HL-60/S4 (cell line): ENCODE results near the gene BCL7B.
"Not testable (repeated sequence)": the region's sequence is repeated elsewhere in the genome, so short reads cannot be mapped to it uniquely, and the experiment has no call there.

Source experiments
- in situ Hi-C: fragments of 300-500 bp; cut with MboI; formaldehyde crosslinking; loops from 2 replicates; pipeline ENCODE4 v1.14.3; 2022; ENCODE audit warnings: low sequenced_read_pairs

Gene BCL7B

GRCh38 chr7:73557397-73558257, at the start of gene BCL7B:
BCL7B (minus strand) TSS chr7:73557690; CDS start chr7:73557578, 112 bp downstream.
- in situ Hi-C loops, result no loop called here

- in situ Hi-C loops, result loop anchor here (5.0 kb wide), 1 partner anchor 127 kb away; no protein-coding TSS in a partner anchor
Observed at GRCh38 chr7:73605601-73606220, 48.2 kb upstream of the BCL7B start.

GRCh38 chr7:73602721-73603651, 45.5 kb upstream of the BCL7B start:
- in situ Hi-C loops, result no loop called here

GRCh38 chr7:73599916-73600315, 42.4 kb upstream of the BCL7B start:
- in situ Hi-C loops, result no loop called here

DNA sequence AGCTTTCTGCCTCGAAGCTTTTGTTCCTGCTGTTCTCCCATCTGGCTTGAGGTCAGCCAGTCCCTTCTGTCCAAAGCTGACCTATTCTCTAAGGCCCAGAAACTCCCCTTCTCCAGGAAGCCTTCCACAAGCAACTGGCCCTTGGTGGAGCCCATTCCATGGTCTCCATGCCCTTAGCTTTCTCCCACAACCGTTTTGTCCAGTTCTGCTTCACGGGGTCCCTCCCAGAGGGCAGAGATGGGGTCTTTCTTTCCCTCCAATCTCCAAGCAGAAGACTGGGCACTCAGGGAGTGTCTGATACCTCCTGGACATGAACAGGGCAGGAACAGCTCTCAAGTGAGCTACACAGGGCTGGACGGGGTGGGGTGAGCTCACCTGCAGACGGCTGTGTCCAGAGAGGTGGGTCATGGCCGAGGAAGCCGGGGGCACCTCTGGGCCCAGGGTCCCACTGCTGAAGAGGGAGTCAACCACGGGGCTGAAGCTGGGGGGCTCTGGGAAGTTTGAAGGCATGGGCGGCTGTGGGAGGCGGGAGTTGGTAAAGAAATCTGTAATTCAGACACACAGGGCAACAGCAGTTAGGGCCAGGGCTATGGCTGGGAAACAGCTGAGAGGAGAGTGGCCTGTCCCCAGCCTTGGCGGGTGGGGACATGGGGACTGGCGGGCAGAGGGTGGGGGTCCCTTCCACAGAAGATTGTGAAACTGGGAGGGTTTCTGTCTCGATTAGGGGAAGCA, 41.8 kb upstream of the BCL7B start:
- in situ Hi-C loops, result no loop called here

GRCh38 chr7:73597978-73598782, 40.7 kb upstream of the BCL7B start:
- in situ Hi-C loops, result no loop called here

- in situ Hi-C loops, result no loop called here
Observed at GRCh38 chr7:73596191-73597065, 38.9 kb upstream of the BCL7B start.

DNA sequence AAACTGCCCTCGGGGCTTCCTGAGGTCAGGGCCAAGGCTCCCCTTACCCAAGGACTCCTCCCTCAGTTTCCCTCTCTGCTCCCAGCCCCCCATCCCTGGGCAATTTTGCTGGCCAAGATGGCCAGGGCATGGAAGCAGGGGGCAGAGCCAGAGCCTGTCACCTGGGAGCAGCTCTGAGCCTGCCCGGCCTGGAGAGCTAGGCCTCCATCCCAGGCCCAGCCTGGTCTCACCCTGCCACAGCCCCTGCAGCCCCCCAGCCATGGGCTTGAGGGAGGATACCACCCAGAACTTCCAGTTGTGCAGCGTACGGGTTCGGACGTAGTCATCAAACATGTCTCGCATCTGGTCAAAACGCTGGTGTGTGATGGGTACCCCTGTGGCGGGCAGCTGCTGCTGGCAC, 37.9 kb upstream of the BCL7B start:
- in situ Hi-C loops, result no loop called here

DNA sequence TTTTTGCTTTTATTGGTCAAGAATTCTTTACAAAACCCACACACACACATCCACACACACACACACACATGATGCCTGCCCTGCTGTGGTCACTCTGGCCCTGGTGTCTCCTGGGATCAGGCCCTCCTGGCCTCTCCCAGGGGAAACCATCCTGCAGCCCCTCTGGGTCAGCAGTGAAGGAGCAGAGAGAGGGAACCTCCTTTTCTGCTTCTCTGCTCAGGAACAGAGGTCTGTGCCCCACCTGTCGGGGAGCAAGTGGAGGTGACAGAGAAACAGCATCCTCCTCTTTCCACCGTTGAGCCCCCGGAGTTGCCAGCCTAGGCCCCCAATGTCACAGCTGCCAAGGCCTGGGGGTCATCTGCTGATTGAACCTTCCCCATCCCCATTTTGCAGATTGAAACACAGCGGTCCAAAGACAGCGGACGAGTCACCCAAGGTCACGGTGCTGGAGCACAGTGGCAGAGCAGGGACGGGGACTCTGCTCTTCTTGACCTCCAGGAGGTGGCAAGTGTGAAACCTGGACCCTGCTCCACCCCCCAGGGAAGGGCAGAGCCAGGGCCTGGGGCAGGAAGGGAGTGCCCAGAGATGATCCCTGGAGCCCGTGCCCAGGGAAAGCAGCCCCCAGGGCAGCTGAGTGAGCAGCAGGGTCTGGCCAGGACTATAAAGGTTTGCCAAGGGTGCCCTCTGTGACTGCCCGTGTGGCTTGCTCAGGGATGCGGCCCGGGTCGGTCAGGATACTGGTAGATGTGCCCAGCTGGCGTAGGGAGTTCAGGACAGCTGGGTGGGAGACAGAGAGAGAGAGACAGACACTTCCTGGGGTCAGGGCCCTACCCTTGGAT, 35.9 kb upstream of the BCL7B start:
- in situ Hi-C loops, result no loop called here

- in situ Hi-C loops, result no loop called here
Observed at GRCh38 chr7:73586911-73587310, 29.4 kb upstream of the BCL7B start.

DNA sequence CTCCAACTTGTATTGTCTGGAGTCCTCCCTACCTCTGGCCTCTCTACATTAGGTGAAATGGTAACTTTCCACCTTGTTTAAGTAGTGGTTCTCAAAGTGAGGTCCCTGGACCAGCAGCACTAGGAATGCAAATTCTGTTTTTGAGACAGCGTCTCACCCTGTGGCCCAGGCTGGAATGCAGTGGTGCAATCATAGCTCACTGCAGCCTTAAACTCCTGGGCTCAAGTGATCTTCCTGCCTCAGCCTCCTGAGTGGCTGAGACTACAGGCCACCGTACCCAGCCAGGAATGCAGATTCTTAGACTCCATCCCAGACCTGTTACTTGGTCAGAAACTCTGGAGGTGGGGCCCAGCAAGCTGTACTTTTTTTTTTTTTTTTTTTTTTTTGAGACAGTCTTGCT, 27.7 kb upstream of the BCL7B start:
- in situ Hi-C loops, result no loop called here

GRCh38 chr7:73582664-73583202, 25.2 kb upstream of the BCL7B start:
- in situ Hi-C loops, result no loop called here

GRCh38 chr7:73581006-73581405, 23.5 kb upstream of the BCL7B start:
- in situ Hi-C loops, result not testable (repeated sequence)

- in situ Hi-C loops, result no loop called here
Observed at GRCh38 chr7:73578342-73579128, 21.0 kb upstream of the BCL7B start, which contains the start of gene TBL2. TBL2 (minus strand) TSS chr7:73578579; CDS start chr7:73578549, 30 bp downstream.

GRCh38 chr7:73577627-73578341, 20.3 kb upstream of the BCL7B start:
- in situ Hi-C loops, result no loop called here

DNA sequence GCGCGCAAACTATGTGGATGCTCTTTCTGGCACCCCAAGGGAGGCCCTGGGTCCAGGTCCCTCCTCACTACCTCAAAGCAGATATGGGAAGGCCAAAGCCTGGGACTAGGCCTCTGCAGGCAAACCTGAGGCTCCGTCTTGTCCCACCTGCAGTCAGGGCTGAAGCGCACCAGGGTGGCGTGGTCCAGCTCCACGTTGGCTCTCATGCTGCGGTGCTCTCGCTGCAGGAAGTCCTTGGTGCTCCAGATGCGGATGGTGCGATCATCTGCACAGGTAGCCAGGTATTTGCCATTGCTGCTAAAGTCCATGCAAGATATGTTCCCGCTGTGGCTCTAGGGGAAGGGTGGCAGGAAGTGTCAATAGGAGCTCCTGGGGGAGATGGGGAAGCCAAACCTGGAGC, 16.3 kb upstream of the BCL7B start:
- in situ Hi-C loops, result no loop called here
